OCI-LY1 (cell line): ENCODE measurements around the gene KIAA2012.

ENCODE experiments used
- CTCF ChIP-seq: fragments of 200-600 bp; sonication (generic), shearing (Covaris generic); IDR thresholded peaks from 2 replicates; pipeline ENCODE4 v1.5.1; 2017; ENCODE audit warnings: mild to moderate bottlenecking, antibody characterized with exemption, low read length, moderate library complexity, mixed read lengths
- EZH2 ChIP-seq: fragments of 200-600 bp; sonication (generic), shearing (Covaris generic); IDR thresholded peaks from 2 replicates; pipeline ENCODE4 v1.8.0; 2017; ENCODE audit warnings: borderline replicate concordance, mixed run types, mild to moderate bottlenecking, antibody characterized with exemption, low read length, moderate library complexity, mixed read lengths

GRCh38 chr2:202116691-202117090, 43.6 kb downstream of the KIAA2012 start:
- TF ChIP-seq EZH2: no peak
- TF ChIP-seq CTCF: no peak
